GM12873 (cell line): ENCODE data around the gene UGT1A6.

Source experiments
- TF ChIP-seq, protein P1 (sequence below): IDR thresholded peaks from 2 replicates; pipeline ENCODE4 v1.5.1; 2012; ENCODE audit warnings: low read depth, mild to moderate bottlenecking, moderate library complexity, low read length, control low read depth; ENCODE audit not compliant: insufficient read depth; ENCODE audit errors: missing control alignments

UGT1A6 gene

DNA sequence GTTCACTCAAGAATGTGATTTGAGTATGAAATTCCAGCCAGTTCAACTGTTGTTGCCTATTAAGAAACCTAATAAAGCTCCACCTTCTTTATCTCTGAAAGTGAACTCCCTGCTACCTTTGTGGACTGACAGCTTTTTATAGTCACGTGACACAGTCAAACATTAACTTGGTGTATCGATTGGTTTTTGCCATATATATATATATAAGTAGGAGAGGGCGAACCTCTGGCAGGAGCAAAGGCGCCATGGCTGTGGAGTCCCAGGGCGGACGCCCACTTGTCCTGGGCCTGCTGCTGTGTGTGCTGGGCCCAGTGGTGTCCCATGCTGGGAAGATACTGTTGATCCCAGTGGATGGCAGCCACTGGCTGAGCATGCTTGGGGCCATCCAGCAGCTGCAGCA lies 67.4 kb downstream of the UGT1A6 start, which contains the start of gene UGT1A1:
Gene UGT1A1 (plus strand): TSS at position 228 of the 400 bp plus-strand sequence. CDS start 18 bp downstream, at position 246.
- TF ChIP-seq, protein P1, sequence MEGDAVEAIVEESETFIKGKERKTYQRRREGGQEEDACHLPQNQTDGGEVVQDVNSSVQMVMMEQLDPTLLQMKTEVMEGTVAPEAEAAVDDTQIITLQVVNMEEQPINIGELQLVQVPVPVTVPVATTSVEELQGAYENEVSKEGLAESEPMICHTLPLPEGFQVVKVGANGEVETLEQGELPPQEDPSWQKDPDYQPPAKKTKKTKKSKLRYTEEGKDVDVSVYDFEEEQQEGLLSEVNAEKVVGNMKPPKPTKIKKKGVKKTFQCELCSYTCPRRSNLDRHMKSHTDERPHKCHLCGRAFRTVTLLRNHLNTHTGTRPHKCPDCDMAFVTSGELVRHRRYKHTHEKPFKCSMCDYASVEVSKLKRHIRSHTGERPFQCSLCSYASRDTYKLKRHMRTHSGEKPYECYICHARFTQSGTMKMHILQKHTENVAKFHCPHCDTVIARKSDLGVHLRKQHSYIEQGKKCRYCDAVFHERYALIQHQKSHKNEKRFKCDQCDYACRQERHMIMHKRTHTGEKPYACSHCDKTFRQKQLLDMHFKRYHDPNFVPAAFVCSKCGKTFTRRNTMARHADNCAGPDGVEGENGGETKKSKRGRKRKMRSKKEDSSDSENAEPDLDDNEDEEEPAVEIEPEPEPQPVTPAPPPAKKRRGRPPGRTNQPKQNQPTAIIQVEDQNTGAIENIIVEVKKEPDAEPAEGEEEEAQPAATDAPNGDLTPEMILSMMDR: no peak

DNA sequence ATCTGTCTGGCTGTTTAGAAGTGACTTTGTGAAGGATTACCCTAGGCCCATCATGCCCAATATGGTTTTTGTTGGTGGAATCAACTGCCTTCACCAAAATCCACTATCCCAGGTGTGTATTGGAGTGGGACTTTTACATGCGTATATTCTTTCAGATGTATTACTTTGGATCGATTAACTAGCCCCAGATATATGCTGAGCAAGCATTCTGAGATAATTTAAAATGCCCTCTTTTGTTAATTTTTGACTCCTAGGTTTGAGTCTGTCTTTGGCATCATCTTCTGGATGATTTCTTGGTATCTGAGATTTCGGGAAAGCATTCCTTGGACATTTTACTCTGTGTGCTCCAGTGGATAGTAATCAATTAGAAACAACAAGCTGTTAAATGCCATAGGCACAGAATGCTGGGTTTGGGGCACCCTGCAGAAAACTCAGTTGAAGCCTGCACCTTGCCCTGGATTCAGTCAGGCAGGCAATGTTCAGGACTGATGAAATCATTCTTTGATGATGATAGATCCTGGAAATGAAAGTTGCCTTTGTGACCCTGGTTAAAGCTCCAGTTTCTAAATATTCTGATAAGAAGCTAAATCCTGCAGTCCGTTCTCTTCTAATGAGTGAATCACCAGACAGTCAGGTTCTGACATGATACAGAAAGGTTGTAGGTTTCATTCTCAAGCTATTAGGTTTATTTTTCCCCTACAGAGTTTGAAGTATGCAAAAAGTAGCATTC lies 68.5 kb downstream of the UGT1A6 start:
- TF ChIP-seq, protein P1: no peak

DNA sequence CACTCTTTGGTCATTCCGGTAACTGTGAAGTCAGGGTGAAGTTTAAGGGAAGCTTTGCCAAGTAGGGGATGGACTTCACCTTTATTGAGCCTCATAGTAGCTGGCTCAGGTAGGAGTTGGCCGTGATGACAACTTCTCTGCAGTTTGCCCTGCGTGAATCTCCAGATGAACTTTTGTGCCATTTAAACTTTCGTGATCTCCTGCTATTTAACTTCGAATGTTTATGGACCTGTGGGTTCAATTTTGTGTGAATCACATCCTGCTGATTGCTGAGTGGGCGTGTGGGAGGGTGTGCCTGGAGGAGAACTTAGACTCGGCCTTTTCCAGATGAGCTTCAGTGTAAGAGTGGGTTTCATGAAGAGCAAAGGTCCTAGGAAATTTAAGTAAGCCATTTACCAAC lies 71.6 kb downstream of the UGT1A6 start:
- TF ChIP-seq, protein P1: no peak

DNA sequence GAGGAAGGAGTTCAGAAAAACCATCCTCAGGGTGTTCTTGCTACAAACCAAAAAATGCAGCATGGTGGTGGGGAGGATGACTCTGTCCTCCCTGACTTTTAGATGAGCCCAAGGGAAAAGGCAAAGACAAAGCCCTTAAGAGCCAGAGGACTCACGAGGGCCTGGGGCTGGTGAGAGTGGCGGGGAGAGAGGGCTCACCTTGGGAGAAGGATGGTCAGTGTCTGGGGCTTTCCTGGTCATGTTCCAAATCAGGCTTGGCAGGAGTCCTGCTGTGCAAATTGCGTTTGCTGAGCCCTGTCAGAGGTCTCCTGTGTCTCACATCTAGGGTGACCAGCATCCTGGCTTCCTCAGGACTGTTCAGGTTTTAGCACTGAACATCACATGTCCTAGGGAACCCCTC lies 72.1 kb downstream of the UGT1A6 start:
- TF ChIP-seq, protein P1: no peak

DNA sequence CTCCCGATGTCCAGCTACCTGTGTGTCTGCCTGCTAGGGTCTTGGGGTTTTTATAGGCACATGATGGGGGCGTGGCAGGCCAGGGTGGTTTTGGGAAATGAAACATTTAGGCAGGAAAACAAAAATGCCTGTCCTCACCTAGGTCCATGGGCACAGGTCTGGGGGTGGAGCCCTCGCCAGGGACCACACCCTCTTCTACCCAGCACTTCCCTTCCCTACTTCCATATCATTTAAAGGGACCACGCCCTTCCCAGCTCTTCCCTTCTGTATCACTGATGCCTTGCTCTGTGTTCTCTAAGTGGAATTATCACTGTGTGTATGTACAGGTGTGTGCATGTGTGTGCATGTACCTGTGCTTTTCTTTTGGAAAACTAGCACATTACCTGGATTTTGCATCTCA lies 73.7 kb downstream of the UGT1A6 start:
- TF ChIP-seq, protein P1: no peak

DNA sequence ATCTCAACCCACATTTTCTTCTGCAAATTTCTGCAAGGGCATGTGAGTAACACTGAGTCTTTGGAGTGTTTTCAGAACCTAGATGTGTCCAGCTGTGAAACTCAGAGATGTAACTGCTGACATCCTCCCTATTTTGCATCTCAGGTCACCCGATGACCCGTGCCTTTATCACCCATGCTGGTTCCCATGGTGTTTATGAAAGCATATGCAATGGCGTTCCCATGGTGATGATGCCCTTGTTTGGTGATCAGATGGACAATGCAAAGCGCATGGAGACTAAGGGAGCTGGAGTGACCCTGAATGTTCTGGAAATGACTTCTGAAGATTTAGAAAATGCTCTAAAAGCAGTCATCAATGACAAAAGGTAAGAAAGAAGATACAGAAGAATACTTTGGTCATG lies 75.4 kb downstream of the UGT1A6 start:
- TF ChIP-seq, protein P1: no peak

DNA sequence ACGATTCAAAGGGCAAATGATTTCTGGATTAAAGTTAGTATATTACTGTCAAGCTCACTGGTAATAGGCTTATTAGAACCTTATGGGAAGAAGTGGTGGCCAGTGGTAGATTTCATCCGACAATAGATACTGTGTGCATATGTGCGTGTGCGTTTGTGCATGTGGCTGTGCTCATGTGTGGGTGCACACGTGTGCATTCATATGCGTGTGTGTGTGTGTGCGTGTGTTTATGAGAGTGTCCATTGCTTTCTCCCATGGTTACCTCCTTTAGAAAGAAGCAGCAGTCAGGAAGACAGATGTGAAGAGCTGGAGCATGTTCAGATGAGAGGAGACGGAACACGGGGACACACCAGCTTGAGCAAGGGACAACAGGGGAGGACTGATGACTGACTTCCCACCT lies 76.6 kb downstream of the UGT1A6 start:
- TF ChIP-seq, protein P1: no peak
